Esophagus squamous epithelium (tissue), 5 donors: ENCODE measurements around the gene MON2. TPM values are rescaled to one million over a fixed set of nuclear protein-coding genes. Genes with fewer than 3 reads are reported as not detected.

Source experiments
- DNase-seq: peaks from one replicate; lab custom pipeline; 2025; lab: John Stamatoyannopoulos, UW
- H3K27ac ChIP-seq, 4 donors: fragments of 200-600 bp; sonication (generic); one replicate each; pipeline ENCODE4 v1.5.1; 2016 to 2019; ENCODE audit warnings: mild to moderate bottlenecking in 1 of 4
- H3K27me3 ChIP-seq, 4 donors: fragments of 200-600 bp; sonication (generic); 1 replicate in 3 of 4; 2 replicates in 1 of 4; pipeline versions ENCODE4 v1.5.1 to v1.6.0; 2017 to 2021; ENCODE audit warnings: antibody characterized with exemption in 1 of 4
- H3K36me3 ChIP-seq, 3 donors: fragments of 200-600 bp; sonication (generic); one replicate each; pipeline ENCODE4 v1.5.1; 2016 to 2019
- H3K4me1 ChIP-seq, 3 donors: fragments of 200-600 bp; sonication (generic); one replicate each; pipeline ENCODE4 v1.5.1; 2017 to 2019
- H3K4me3 ChIP-seq, 4 donors: fragments of 200-600 bp; sonication (generic); 1 replicate in 3 of 4; 2 replicates in 1 of 4; pipeline ENCODE4 v1.5.1; 2016 to 2019; ENCODE audit warnings: mild to moderate bottlenecking in 2 of 4, moderate library complexity in 1 of 4
- H3K9me3 ChIP-seq, 3 donors: fragments of 200-600 bp; sonication (generic); one replicate each; pipeline ENCODE4 v1.5.1; 2016 to 2019
- CTCF ChIP-seq, 6 experiments: fragments of 450-650 bp in 4 of 6; fragments of 200-600 bp in 2 of 6; sonication (generic) in 2 of 6; IDR thresholded peaks; one replicate each; pipeline ENCODE4 v1.5.1; 2016 to 2019; ENCODE audit warnings: antibody characterized with exemption in 6 of 6, mild to moderate bottlenecking in 4 of 6, moderate library complexity in 4 of 6
- POLR2A ChIP-seq, 4 donors: fragments of 450-650 bp; IDR thresholded peaks; one replicate each; pipeline ENCODE4 v1.6.1; 2017; ENCODE audit warnings: antibody characterized with exemption in 4 of 4, mild to moderate bottlenecking in 4 of 4, moderate library complexity in 3 of 4
- WGBS, 2 donors: methylation state at CpG; one replicate each; pipeline ENCODE4 v1.1.5; 2018; 5-methylcytosine and 5-hydroxymethylcytosine counted together
- intact Hi-C: fragments of 100-400 bp; cut with DNase I; formaldehyde crosslinking; loops from one replicate; pipeline ENCODE4 v1.15.0; 2022
- total RNA-seq, 4 donors: library from RNA; depleted of rRNA; stranded (reverse); fragments of >200 nt; gene quantifications; one replicate each; pipeline ENCODE4 v1.1.0, GENCODE V29; 2016
- donor health status: DM: yes; HTN: yes; CAD: no.

MON2 gene
- total RNA-seq, 4 donors from 2014 or later = 29.6 to 61.4 (median 41.9) TPM

DNA sequence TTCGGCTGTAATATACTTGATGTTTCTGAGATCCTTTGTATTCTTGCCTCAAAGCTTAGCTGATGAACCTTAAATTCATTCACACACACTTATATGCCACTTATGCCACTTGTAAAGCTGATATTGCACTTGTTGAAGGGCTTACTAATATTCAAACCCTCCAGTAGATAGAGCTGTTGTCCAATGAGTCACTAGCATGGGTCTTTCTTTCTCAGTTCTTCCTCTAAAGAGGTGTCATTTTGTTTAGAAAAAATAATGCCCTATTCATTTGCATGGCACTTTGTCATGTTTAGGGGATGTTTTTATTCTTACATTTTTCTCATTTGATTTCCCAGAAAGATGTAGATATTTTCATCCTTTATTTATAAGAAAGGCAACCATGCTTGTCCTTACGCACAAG lies 56.4 kb downstream of the MON2 start:
- H3K36me3 ChIP-seq = peaks cover 0 to 47% (median 0%) of the 10 kb centered on the region in 3 donors
- 91 to 97% methylated on average over 2 of the region's 2 CpGs for WGBS, 2 donors

GRCh38 chr12:62523619-62524018 lies 57.0 kb downstream of the MON2 start:
- Histone ChIP-seq H3K27ac (no peak overlapping the region), H3K9me3 (no peaks in the 10 kb centered on the region), H3K4me3 (no peak overlapping the region), H3K4me1 (no peaks in the 10 kb centered on the region), H3K36me3 (peaks cover 0 to 46% (median 0%) of the 10 kb centered on the region in 3 donors), H3K27me3 (no peaks in the 10 kb centered on the region)
- 50 to 65% methylated on average over 1 of the region's 1 CpG for WGBS, 2 donors
- intact Hi-C loops = no loop called here
- no peak for DNase-seq
- TF ChIP-seq POLR2A (IDR thresholded peaks at IDR 0.05) (no peak), CTCF (IDR thresholded peaks at IDR 0.05) (no peak)

More for the DNA sequence above, 56.4 kb downstream of the MON2 start:
- intact Hi-C loops = no loop called here
- Histone ChIP-seq H3K27me3 (no peaks in the 10 kb centered on the region), H3K27ac (no peak overlapping the region), H3K4me3 (no peak overlapping the region), H3K9me3 (no peaks in the 10 kb centered on the region), H3K4me1 (no peaks in the 10 kb centered on the region)
- no peak for TF ChIP-seq POLR2A (IDR thresholded peaks at IDR 0.05)
- no peak for TF ChIP-seq CTCF (IDR thresholded peaks at IDR 0.05)
- DNase-seq = no peak

DNA sequence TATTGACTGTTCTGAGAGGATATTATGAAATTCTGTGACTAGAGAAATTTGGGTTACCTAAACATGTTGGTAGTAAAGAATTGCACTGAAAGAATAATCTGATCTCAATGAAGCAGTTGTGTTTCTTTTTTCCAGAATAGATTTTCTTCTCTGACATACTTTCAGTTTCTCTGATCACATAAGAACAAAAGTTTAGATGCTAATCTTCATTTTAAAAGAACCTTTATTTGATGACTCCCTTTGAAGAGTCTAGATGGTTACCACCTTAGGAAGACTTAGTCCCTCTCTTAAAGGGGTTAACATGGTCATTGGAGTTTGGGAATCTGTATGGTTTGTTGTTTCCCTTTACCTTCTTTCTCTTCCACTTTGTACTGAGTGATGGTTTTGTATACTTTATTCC lies 58.6 kb downstream of the MON2 start:
- no peaks in the 10 kb centered on the region for H3K9me3 ChIP-seq
- no peaks in the 10 kb centered on the region for H3K27me3 ChIP-seq
- no peaks in the 10 kb centered on the region for H3K4me1 ChIP-seq
- DNase-seq = no peak
- H3K27ac ChIP-seq = no peak overlapping the region
- peaks cover 0 to 33% (median 0%) of the 10 kb centered on the region in 3 donors for H3K36me3 ChIP-seq
- TF ChIP-seq POLR2A (IDR thresholded peaks at IDR 0.05) (no peak), CTCF (IDR thresholded peaks at IDR 0.05) (no peak)
- H3K4me3 ChIP-seq = no peak overlapping the region
- intact Hi-C loops = no loop called here

GRCh38 chr12:62530596-62530995 lies 64.0 kb downstream of the MON2 start:
- no peaks in the 10 kb centered on the region for H3K4me1 ChIP-seq
- WGBS, 2 donors = 89 to 93% methylated on average over 1 of the region's 1 CpG
- no peak for TF ChIP-seq CTCF (IDR thresholded peaks at IDR 0.05)
- no peak for TF ChIP-seq POLR2A (IDR thresholded peaks at IDR 0.05)
- peaks cover 0 to 73% (median 7%) of the 10 kb centered on the region in 3 donors for H3K36me3 ChIP-seq
- no peak overlapping the region for H3K27ac ChIP-seq
- intact Hi-C loops = no loop called here
- no peaks in the 10 kb centered on the region for H3K9me3 ChIP-seq
- H3K27me3 ChIP-seq = no peaks in the 10 kb centered on the region
- no peak overlapping the region for H3K4me3 ChIP-seq
- no peak for DNase-seq

- Histone ChIP-seq H3K36me3 (peaks cover 0 to 73% (median 13%) of the 10 kb centered on the region in 3 donors), H3K27me3 (no peaks in the 10 kb centered on the region), H3K9me3 (no peaks in the 10 kb centered on the region), H3K4me3 (no peak overlapping the region), H3K4me1 (no peaks in the 10 kb centered on the region), H3K27ac (no peak overlapping the region)
- DNase-seq = no peak
- 76 to 80% methylated on average over 3 of the region's 3 CpGs for WGBS, 2 donors
- intact Hi-C loops = no loop called here
- no peak for TF ChIP-seq CTCF (IDR thresholded peaks at IDR 0.05)
- TF ChIP-seq POLR2A (IDR thresholded peaks at IDR 0.05) = no peak
These were observed 65.7 kb downstream of the MON2 start for GRCh38 chr12:62532333-62532732.
